SK-N-MC (cell line): ENCODE results near the gene CYP17A1.

Experiments used
- EZH2 ChIP-seq: fragments of 200-600 bp; sonication (generic); IDR thresholded peaks from one replicate; pipeline ENCODE4 v1.6.1; 2017; ENCODE audit warnings: antibody characterized with exemption
- FOXP2 ChIP-seq: optimal IDR thresholded peaks from 2 replicates; pipeline ENCODE3; 2011; ENCODE audit warnings: mild to moderate bottlenecking, moderate library complexity; ENCODE audit not compliant: insufficient read depth; ENCODE audit errors: extremely low read length, control extremely low read depth
- POLR2AphosphoS5 ChIP-seq: IDR thresholded peaks from 2 replicates; pipeline ENCODE4 v1.6.1; 2012; ENCODE audit warnings: mild to moderate bottlenecking, low read depth, low read length, borderline replicate concordance

DNA sequence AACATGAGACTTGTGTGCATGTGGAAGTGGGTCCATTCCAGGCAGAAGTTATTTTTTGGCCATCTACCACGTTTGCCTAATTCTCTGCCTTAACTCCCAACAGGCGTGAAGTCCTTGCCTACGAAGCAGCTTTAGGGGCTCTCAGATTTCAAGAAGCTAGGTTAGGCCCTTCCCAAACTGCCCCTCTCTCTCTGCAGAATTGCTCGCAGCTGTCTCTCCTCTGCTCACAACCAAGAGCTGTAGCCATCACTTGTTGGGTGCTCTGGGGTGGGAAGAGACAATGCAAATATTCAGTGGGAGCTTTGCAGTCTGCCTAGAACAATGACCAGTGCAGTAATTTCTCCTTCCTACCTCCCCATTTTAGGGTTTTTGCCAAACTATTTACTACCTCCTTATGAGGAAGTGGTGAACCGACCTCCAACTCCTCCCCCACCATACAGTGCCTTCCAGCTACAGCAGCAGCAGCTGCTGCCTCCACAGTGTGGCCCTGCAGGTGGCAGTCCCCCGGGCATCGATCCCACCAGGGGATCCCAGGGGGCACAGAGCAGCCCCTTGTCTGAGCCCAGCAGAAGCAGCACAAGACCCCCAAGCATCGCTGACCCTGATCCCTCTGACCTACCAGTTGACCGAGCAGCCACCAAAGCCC, 24.9 kb downstream of the CYP17A1 start:
- TF ChIP-seq EZH2, result no peak
- TF ChIP-seq POLR2AphosphoS5, result no peak
- TF ChIP-seq FOXP2, result no peak
